GM12878 (cell line): Measurements from ENCODE around the gene HOXD10. TPM values are rescaled to one million over a fixed set of nuclear protein-coding genes. Genes with fewer than 3 reads are reported as not detected.

Experiments used
- ATAC-seq: fragments of 200-7000 bp; cut with Tn5 transposase; 3 replicates; pipeline ENCODE4 v1.9.1; 2020; ENCODE audit warnings: mild to moderate bottlenecking, moderate library complexity
- BruUV-seq: library from RNA; stranded (reverse); fragments of 400-500 nt; replicated peaks from 2 replicates; lab custom pipeline; 2021; lab: Mats Ljungman, UMichigan
- CTCF ChIA-PET: fragments of 300-600 bp; sonication (Branson Sonifier 250); formaldehyde crosslinking; extraction: SDS; loops from one replicate; lab custom pipeline; 2021; ENCODE audit warnings: inconsistent platforms; lab: Yijun Ruan, JAX
- POLR2A ChIA-PET: fragments of 350-600 bp; formaldehyde crosslinking; extraction: SDS; loops from one replicate; lab custom pipeline; 2021; ENCODE audit warnings: inconsistent platforms; lab: Charles Lee
- RAD21 ChIA-PET: fragments of 300-600 bp; sonication (Branson Sonifier 250); formaldehyde crosslinking; loops from one replicate; lab custom pipeline; 2023; ENCODE audit warnings: antibody characterized with exemption; ENCODE audit not compliant: unreplicated experiment; lab: Charles Lee
- SMC1A ChIA-PET: fragments of 300-600 bp; sonication (Branson Sonifier 250); formaldehyde crosslinking; loops from one replicate; lab custom pipeline; 2023; ENCODE audit not compliant: unreplicated experiment, uncharacterized antibody; lab: Charles Lee
- DNase-seq: peaks from one replicate; pipeline ENCODE4 v3.0.0-alpha.2; 2011; ENCODE audit warnings: low read depth, low spot score
- FAIRE-seq: peaks from 3 replicates; lab custom pipeline; 2011; peaks lifted over from hg19 to GRCh38; lab: Jason Lieb, UNC
- H2AFZ ChIP-seq: 2 replicates; pipeline ENCODE4 v1.6.0; 2011; ENCODE audit warnings: low read depth, low read length, control low read depth; ENCODE audit not compliant: control insufficient read depth
- H3K27ac ChIP-seq: 2 replicates; pipeline ENCODE4 v1.5.1; 2011; ENCODE audit warnings: control low read depth; ENCODE audit not compliant: control insufficient read depth, insufficient read depth
- H3K27me3 ChIP-seq, 2 experiments: replicated peaks in 1 of 2; 2 replicates each; pipeline versions ENCODE4 v1.6.0 to v1.6.1; 2011; ENCODE audit warnings: low read length in 1 of 2; ENCODE audit not compliant: control insufficient read depth in 2 of 2, insufficient read depth in 2 of 2
- H3K36me3 ChIP-seq, 2 experiments: 2 replicates each; pipeline ENCODE4 v1.5.1; 2011; ENCODE audit warnings: low read length in 1 of 2; ENCODE audit not compliant: control insufficient read depth in 2 of 2, insufficient read depth in 2 of 2
- H3K4me1 ChIP-seq: 2 replicates; pipeline ENCODE4 v1.6.1; 2011; ENCODE audit warnings: mild to moderate bottlenecking, low read length, moderate library complexity, mixed read lengths; ENCODE audit not compliant: control insufficient read depth, insufficient read depth
- H3K4me2 ChIP-seq: 2 replicates; pipeline ENCODE4 v1.6.0; 2011; ENCODE audit warnings: control low read depth; ENCODE audit not compliant: control insufficient read depth, insufficient read depth
- H3K4me3 ChIP-seq: fragments of 200-600 bp; sonication (generic); 2 replicates; pipeline ENCODE4 v1.5.1; 2016
- H3K79me2 ChIP-seq: 2 replicates; pipeline ENCODE4 v1.6.0; 2011; ENCODE audit warnings: low read length; ENCODE audit not compliant: control insufficient read depth, insufficient read depth
- H3K9ac ChIP-seq: 2 replicates; pipeline ENCODE4 v1.8.0; 2011; ENCODE audit warnings: low read length, control low read depth, mixed read lengths; ENCODE audit not compliant: control insufficient read depth, insufficient read depth
- H3K9me3 ChIP-seq: replicated peaks from 3 replicates; pipeline ENCODE4 v1.5.1; 2011; ENCODE audit warnings: mild to moderate bottlenecking, low read length; ENCODE audit not compliant: control insufficient read depth, insufficient read depth
- H4K20me1 ChIP-seq: 2 replicates; pipeline ENCODE4 v1.6.0; 2011; ENCODE audit not compliant: control insufficient read depth, insufficient read depth
- CBFB ChIP-seq: IDR thresholded peaks from 2 replicates; pipeline ENCODE4 v1.6.1; 2016; ENCODE audit warnings: antibody characterized with exemption, low read depth
- CBX3 ChIP-seq: fragments of 200-600 bp; sonication (generic); IDR thresholded peaks from 2 replicates; pipeline ENCODE4 v1.6.1; 2016; ENCODE audit warnings: low read depth, borderline replicate concordance
- CHD4 ChIP-seq: fragments of 200-600 bp; sonication (generic); IDR thresholded peaks from 2 replicates; pipeline ENCODE4 v1.6.1; 2016; ENCODE audit warnings: mild to moderate bottlenecking
- ETV6 ChIP-seq, 2 experiments: fragments of 450-650 bp in 1 of 2; IDR thresholded peaks in 1 of 2; conservative IDR thresholded peaks in 1 of 2; 2 replicates each; pipeline ENCODE4 v1.6.1; 2014; ENCODE audit warnings: antibody characterized with exemption in 1 of 2, borderline replicate concordance in 1 of 2, low read depth in 1 of 2, mild to moderate bottlenecking in 1 of 2, moderate library complexity in 1 of 2
- GABPA ChIP-seq: IDR thresholded peaks from 2 replicates; pipeline ENCODE4 v1.6.1; 2014; ENCODE audit warnings: antibody characterized with exemption, low read depth, mild to moderate bottlenecking, inconsistent platforms
- GATAD2B ChIP-seq: fragments of 450-650 bp; conservative IDR thresholded peaks from 2 replicates; pipeline ENCODE4 v1.6.1; 2017; ENCODE audit warnings: low read depth, mild to moderate bottlenecking, moderate library complexity
- HDGF ChIP-seq: fragments of 450-650 bp; IDR thresholded peaks from 2 replicates; pipeline ENCODE4 v1.6.1; 2016; ENCODE audit warnings: antibody characterized with exemption
- IKZF2 ChIP-seq, 2 experiments: fragments of 450-650 bp; IDR thresholded peaks; 2 replicates each; pipeline ENCODE4 v1.6.1; 2017; ENCODE audit warnings: mild to moderate bottlenecking in 2 of 2, moderate library complexity in 2 of 2
- POLR2AphosphoS5 ChIP-seq: IDR thresholded peaks from 2 replicates; pipeline ENCODE4 v1.6.1; 2011; ENCODE audit warnings: mild to moderate bottlenecking, low read length, inconsistent platforms
- RAD51 ChIP-seq: fragments of 450-650 bp; IDR thresholded peaks from 2 replicates; pipeline ENCODE4 v1.6.1; 2016; ENCODE audit warnings: moderate library complexity, mild to moderate bottlenecking, inconsistent platforms
- TAF1 ChIP-seq: IDR thresholded peaks from 2 replicates; pipeline ENCODE4 v1.6.1; 2011; ENCODE audit warnings: mild to moderate bottlenecking, low read depth, low read length, borderline replicate concordance
- TCF3 ChIP-seq: IDR thresholded peaks from 2 replicates; pipeline ENCODE4 v1.6.1; 2012; ENCODE audit warnings: low read depth, mild to moderate bottlenecking, low read length, borderline replicate concordance; ENCODE audit not compliant: insufficient read depth
- ZNF217 ChIP-seq: fragments of 450-650 bp; IDR thresholded peaks from 2 replicates; pipeline ENCODE4 v1.6.1; 2017; ENCODE audit warnings: antibody characterized with exemption, mild to moderate bottlenecking
- WGBS: methylation state at CpG from one replicate; pipeline ENCODE4 v1.1.6; 2016; ENCODE audit warnings: low lambda C conversion rate; ENCODE audit not compliant: insufficient replicate concordance, insufficient coverage; ENCODE audit errors: missing lambda C conversion rate; 5-methylcytosine and 5-hydroxymethylcytosine counted together
- in situ Hi-C: fragments of 300-500 bp; cut with MboI; formaldehyde crosslinking; loops from 9 replicates; pipeline ENCODE4 v1.14.3; 2018; ENCODE audit warnings: mixed read lengths
- intact Hi-C: fragments of 100-400 bp; cut with micrococcal nuclease; formaldehyde crosslinking; loops from one replicate; pipeline ENCODE4 v1.14.2; 2022; ENCODE audit not compliant: unreplicated experiment
- polyA plus RNA-seq, 11 experiments: library from polyadenylated mRNA; depleted of rRNA in 4 of 11; unstranded in 6 of 11; stranded (reverse) in 5 of 11; fragments of >200 nt; fragmentation: Nextera tagmentation in 4 of 11; fragmentation: Illumina TruSeq in 1 of 11; extraction: Ambion mirVana in 4 of 11; extraction: Trizol in 1 of 11; gene quantifications; 1 replicate in 1 of 11; 2 replicates in 10 of 11; pipeline versions ENCODE4 v1.2.1 to v1.2.3, GENCODE V29; 2011 to 2016; ENCODE audit warnings: inconsistent platforms in 2 of 11, missing spikeins in 2 of 11, low read depth in 1 of 11
- total RNA-seq, 4 experiments: library from RNA; depleted of rRNA in 3 of 4; stranded (reverse); fragments of >200 nt in 3 of 4; fragmentation: Illumina TruSeq in 1 of 4; extraction: Trizol in 1 of 4; gene quantifications; 2 replicates each; pipeline versions ENCODE4 v1.2.1 to v1.2.3, GENCODE V29; 2013 to 2021
- TF ChIP-seq, protein P1 (sequence below): IDR thresholded peaks from 2 replicates; pipeline ENCODE4 v1.6.1; 2011; ENCODE audit warnings: borderline replicate concordance, low read depth, mild to moderate bottlenecking, moderate library complexity, mixed read lengths, low read length; ENCODE audit not compliant: insufficient read depth; ENCODE audit errors: extremely low read length

Gene HOXD10
- total and polyA plus RNA-seq, 10 of the 15 experiments (the other 5 are each of a cell fraction or from before 2014, with no cell fraction given), result not detected

- TF ChIP-seq, protein P1, sequence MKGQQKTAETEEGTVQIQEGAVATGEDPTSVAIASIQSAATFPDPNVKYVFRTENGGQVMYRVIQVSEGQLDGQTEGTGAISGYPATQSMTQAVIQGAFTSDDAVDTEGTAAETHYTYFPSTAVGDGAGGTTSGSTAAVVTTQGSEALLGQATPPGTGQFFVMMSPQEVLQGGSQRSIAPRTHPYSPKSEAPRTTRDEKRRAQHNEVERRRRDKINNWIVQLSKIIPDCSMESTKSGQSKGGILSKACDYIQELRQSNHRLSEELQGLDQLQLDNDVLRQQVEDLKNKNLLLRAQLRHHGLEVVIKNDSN, result no peak
- TF ChIP-seq HDGF, result no peak
- no peak for TF ChIP-seq TCF3
- TF ChIP-seq IKZF2 (IDR thresholded peaks at IDR 0.05), result no peak
- TF ChIP-seq GATAD2B, result no peak
- no peak for TF ChIP-seq CHD4
Measured at GRCh38 chr2:176124110-176124946, 7.8 kb downstream of the HOXD10 start (continued).

- H3K27me3 ChIP-seq, result peaks cover 11 to 29% of the 10 kb centered on the region in 2 experiments
Measured at GRCh38 chr2:176124947-176125771, 8.6 kb downstream of the HOXD10 start.

More at GRCh38 chr2:176124947-176125771, 8.6 kb downstream of the HOXD10 start:
- no peak overlapping the region for H3K4me3 ChIP-seq
- CTCF ChIA-PET, result interaction anchor here (0.8 to 4.3 kb wide), 7 partner anchors 15 to 1024 kb away, joined by 3 to 79 read pairs (median 17); no protein-coding TSS in a partner anchor
- H3K79me2 ChIP-seq, result no peaks in the 10 kb centered on the region
- intact Hi-C loops (loop anchor here (5.0 kb wide), 2 partner anchors 692 to 1037 kb away; no protein-coding TSS in a partner anchor), in situ Hi-C loops (loop anchor here (5.0 to 25.0 kb wide), 4 partner anchors 512 to 1212 kb away; no protein-coding TSS in a partner anchor)
- ATAC-seq, result no peak
- no peak overlapping the region for H3K9ac ChIP-seq
- TF ChIP-seq ETV6 (conservative IDR thresholded peaks at IDR 0.05 in 1 of 2, IDR thresholded peaks at IDR 0.05 in 1 of 2; ENCODE audit: borderline replicate concordance in 1 of 2, low read depth in 1 of 2) (no peak), CBX3 (no peak), TAF1 (no peak), RAD51 (no peak), GABPA (no peak), ZNF217 (no peak), CBFB (no peak), POLR2AphosphoS5 (no peak)
- no peaks in the 10 kb centered on the region for H4K20me1 ChIP-seq
- no peak for FAIRE-seq
- no peak overlapping the region for H3K27ac ChIP-seq
- H3K9me3 ChIP-seq, result peaks cover 1% of the 10 kb centered on the region; the same call in 2 of the 3 replicates
- H2AFZ ChIP-seq, result no peak overlapping the region
- RAD21 ChIA-PET, result interaction anchor here (0.7 to 3.7 kb wide), 3 partner anchors 429 to 1024 kb away, joined by 3 to 17 read pairs (median 16); no protein-coding TSS in a partner anchor
- 8% methylated on average over 7 of the region's 9 CpGs for WGBS
- BruUV-seq, result no TSS peak
- no peak for DNase-seq
- no peak overlapping the region for H3K4me2 ChIP-seq
- no peaks in the 10 kb centered on the region for H3K4me1 ChIP-seq
- H3K36me3 ChIP-seq, result no peaks in the 10 kb centered on the region
- POLR2A ChIA-PET, result no interaction called here
- SMC1A ChIA-PET, result interaction anchor here (0.7 to 3.1 kb wide), 4 partner anchors 15 to 526 kb away, joined by 4 to 37 read pairs (median 12); no protein-coding TSS in a partner anchor
